ENCODE measurements around the gene ENO1.

The ENO1 gene

DNA sequence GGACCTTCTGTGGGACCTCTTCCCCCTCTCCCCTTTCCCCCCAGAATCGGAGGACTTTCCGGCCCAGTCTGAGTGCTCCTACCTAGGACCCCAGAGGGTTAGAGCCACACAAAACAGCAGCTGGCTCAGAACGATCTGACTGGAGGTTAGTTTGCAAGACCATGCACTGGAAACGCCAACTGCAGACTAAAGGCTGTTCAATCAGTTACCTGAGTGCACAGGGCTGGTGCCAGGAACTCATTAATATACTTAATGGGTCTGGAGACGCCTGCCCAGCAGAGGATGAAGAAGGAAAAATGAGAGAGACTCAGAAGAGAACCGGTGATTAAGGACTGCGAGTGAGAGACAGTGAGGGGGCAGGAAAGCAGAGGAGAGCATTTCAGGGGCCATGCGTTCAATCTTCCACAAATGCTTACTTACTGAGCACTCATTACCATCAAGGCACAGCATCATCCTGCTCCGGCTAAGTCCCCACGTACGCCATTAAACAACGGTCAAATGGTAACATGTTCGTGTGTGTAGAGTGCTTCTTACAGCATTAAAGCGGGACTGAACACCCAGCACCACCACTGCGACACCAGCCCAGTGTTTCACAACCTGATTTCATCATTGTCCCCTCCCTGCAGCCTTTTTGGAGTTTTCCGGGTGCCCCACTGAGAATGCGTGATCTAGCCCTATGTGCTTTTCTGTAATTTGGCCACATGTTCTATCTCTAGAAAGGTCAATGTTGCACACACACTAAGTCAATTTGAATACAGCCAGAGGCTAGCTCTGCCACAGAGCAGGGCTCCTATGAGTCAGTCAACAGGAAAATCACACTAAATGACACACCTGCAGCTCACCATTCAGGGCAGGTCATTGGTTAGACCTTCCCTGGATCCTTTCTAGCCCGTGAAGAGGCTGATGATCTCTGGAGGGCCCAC lies 7.6 kb downstream of the ENO1 start:
- no peak for DNase-seq (ENCODE audit: low spot score)

DNA sequence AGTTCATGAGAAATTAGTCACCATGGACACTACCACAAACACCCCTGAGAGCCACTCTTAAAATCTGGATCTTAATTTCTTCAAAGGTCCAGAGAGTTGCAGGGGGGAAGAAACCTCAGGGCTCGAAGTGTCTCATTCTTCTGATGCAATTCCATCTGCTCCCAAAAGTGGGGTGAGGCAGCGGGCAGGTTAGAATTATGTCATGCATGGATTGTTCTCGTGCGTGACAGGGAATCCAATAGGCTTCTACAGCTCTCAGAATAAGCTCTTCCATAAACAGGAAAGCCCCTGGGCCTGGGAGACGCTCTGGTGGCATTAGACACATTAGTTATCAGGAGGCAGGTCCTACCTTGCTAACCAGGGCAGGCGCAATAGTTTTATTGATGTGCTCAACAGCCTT lies 8.4 kb downstream of the ENO1 start:
- no peak for DNase-seq (ENCODE audit: low spot score)

DNA sequence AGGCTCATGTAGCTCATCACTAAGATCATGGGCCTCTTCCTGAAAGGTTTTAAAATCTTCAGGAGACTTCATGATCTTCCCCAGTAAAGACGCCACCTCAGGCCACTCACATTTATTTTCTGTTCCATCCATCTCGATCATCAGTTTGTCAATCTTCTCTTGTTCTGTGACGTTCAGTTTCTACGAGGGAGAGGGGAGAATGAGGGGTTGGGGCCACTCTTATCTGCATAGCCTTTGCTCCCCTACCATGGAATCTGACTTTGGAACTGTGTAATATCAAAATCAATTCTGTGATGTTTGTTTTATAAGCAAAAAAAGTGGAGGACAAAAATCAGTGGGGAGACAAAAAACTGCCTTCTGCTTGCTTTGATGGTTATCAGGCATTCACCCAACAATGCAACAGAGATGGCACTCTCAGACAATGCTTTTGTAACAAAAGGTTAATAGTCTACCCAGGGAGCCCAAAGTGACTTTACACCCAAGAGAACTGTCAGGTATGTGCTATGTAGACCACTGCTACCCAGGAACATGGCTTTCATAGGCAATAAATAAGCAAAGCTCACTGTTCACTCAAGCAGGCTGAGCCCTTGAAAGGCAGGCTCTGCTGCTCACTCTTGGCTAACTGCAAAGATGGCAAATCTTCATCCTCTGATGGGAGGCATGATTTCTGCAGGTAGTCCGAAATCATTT lies 10.5 kb downstream of the ENO1 start:
- DNase-seq (ENCODE audit: low spot score) = no peak

DNA sequence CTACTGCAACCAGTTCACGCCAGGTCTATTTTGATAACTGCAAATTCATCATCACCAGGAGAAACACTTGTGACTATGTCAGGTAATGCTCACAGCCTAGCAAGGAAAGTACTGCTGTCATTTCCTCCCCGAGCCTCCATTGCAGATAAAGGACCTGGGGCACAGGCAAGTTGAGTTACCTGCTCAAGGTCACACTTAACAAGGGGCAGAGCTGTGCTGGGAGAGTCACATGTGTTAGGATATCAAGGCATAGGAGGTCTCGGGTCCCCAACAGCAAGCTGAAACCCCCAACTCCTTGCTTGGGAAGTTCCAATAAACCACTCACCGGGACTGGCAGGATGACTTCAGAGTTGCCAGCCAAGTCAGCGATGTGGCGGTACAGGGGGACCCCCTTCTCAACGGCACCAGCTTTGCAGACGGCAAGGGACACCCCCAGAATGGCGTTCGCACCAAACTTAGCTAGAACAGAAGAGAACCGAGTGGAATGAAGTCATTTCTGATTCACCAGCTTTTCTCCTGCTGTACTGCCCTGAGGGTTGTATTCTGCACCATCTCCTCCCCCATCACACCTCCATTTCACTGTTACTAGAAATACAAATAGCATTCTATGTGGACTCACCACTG lies 11.6 kb downstream of the ENO1 start:
- no peak for DNase-seq (ENCODE audit: low spot score)

DNA sequence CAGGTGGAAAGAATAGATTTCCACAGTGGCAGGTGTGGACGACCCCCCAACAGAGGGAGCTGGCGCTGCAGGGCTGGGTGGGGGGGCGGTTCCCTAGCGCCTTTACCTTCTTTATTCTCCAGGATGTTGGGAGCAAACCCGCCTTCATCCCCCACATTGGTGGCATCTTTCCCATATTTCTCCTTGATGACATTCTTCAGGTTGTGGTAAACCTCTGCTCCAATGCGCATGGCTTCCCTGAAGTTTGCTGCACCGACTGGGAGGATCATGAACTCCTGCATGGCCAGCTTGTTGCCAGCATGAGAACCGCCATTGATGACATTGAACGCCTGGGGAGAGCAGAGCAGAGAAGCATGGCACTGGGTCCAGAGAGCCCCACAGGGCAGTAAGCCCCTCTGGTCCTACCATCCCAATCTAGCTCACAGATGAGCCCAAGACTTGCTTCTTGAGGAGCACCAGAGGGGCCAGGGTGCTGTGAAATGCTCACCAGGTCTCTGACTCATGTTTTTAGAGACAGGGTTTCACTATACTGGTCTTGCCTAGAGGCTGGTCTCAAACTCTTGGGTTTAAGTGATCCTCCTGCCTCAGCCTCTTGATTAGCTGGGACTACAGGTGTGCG lies 12.2 kb downstream of the ENO1 start:
- no peak for DNase-seq (ENCODE audit: low spot score)

DNA sequence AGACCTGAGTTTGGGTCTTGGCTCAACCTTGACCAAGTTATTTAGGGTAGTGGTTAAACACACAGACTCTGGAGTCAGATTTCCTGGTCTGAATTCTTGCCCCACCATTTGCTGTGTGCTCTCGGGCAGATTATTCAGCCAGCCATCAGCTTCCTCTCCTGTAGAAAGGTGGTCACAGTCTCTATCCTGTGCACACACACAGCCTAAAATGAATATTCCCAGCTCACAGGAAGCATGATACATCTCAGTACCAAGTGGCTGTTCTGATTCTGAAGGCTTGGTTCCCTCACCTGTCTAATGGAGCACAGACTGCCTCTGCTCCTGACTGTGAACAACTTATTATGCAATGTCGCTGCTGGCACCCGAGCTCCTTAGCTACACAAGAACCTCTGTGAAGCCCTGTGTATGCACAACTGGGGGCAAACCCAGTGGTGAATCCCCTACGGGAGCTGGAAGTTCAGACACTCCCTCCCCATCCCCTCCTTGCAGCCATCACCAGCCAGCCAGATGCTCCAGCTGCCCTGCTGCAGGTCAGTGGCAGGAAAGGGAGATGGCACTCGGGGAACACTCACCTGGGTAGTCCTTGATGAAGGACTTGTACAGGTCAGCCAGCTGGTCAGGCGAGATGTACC lies 13.7 kb downstream of the ENO1 start:
- DNase-seq (ENCODE audit: low spot score) = no peak

DNA sequence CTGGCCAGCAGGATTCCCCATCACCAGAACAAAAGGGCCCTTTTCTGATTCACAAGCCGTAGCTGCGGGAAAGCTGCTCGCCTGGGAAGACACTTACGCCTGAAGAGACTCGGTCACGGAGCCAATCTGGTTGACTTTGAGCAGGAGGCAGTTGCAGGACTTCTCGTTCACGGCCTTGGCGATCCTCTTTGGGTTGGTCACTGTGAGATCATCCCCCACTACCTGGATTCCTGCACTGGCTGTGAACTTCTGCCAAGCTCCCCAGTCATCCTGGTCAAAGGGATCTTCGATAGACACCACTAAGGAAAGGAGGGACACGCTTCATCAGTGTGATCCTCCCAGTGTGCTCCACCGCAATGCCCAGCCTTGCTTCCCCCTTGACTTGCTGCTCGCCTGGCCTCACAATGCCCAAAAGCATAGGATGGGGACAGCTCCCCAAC lies 14.7 kb downstream of the ENO1 start:
- DNase-seq (ENCODE audit: low spot score) = no peak

DNA sequence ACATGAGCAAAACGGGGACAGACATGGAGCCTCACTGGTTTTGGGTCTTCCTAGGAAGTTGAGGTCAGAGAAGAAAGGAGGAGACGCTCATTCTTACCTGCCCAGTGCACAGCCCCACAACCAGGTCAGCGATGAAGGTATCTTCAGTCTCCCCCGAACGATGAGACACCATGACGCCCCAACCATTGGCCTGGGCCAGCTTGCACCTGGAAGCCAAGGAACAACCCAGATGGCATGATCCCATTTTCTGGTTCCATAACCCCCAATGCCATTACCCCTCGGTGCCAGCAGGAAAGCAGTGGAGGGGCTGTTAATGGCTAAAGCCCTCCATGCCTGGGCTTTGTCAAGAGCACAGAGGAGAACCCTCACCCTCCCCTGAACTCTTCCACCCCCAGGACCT lies 15.3 kb downstream of the ENO1 start:
- DNase-seq (ENCODE audit: low spot score) = no peak

DNA sequence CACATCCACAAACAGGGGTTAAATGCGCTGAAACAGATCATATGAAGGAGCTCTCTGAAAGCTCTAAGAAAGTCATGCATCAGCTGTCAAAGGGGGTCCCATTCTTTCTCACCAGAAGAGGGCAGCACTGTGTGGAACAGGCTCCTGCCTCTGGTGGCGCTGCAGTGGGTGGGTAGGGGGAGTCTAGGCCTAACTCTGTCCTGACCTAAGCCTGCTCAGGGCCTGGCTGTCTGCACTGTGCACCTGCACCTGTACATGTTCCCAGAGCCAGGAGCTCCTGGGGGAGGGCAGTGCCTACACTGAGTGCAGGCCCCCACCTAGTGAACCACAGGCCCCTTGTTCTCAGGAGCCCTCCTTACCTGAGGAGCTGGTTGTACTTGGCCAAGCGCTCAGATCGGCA lies 16.0 kb downstream of the ENO1 start:
- no peak for DNase-seq (ENCODE audit: low spot score)

DNA sequence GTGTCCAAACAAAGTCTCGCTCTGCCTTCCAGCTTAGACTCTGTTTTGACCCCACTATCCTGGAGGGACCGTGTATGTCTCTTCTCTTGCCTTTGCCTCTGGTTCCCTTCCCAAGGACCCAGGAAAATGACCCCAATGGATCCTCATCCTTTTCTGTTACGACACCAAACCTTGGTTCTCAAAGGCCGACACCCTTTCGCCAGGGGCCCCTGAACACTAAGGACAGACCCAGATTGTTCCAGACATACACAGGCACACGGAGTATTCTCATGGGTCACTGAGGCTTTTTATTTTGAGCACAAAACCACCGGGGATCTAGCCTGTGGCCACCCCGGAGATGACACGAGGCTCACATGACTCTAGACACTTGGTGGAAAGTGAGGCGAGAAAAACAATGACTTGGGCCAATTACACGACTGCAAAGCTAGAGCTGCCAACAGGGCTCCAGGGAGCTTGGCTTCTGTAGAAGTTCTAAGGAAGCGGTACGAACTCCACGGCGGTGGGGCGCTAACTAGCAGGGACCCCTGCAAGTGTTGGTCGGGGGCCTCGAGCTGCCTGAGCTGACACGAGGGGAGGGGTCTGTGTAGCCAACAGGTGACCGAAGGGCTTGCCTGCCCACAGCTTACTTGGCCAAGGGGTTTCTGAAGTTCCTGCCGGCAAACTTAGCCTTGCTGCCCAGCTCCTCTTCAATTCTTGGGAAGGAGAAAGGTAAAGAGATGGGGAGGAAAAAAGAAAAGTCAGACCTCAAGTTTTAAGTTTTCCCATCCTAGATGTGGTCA lies 17.6 kb downstream of the ENO1 start:
- DNase-seq (ENCODE audit: low spot score) = no peak

DNA sequence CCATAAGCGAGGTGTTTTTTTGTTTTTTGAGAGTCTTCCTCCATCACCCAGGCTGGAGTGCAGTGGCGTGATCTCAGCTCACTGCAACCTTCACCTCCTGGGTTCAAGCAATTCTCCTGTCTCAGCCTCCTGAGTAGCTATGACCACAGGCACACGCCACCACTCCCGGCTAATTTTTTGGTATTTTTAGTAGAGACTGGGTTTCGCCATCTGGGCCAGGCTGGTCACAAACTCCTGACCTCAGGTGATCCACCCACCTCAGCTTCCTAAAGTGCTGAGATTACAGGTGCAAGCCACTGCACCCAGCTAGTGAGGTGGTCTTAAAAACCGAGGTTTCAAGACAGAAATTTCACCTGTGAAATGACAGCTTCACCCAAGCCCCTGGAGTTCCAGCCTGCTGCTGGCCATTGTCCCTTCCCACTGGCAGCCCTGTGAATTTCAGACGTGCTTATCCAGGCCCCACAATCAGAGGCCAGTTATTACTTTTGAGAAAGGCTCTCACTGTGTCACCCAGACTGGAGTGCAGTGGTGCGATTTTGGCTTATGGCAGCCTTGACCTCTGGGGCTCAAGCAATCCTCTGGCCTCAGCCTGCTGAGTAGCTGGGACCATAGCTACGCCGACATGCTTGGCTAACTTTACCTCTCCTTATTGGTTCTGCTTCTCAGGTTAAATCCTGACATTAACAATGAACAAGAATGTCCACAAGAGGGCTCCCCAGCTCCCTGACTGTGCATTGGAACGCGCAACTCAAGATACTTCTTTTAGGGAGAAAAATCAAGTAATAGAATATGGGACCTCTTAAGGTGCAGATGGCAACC lies 19.4 kb downstream of the ENO1 start:
- no peak for DNase-seq (ENCODE audit: low spot score)

DNA sequence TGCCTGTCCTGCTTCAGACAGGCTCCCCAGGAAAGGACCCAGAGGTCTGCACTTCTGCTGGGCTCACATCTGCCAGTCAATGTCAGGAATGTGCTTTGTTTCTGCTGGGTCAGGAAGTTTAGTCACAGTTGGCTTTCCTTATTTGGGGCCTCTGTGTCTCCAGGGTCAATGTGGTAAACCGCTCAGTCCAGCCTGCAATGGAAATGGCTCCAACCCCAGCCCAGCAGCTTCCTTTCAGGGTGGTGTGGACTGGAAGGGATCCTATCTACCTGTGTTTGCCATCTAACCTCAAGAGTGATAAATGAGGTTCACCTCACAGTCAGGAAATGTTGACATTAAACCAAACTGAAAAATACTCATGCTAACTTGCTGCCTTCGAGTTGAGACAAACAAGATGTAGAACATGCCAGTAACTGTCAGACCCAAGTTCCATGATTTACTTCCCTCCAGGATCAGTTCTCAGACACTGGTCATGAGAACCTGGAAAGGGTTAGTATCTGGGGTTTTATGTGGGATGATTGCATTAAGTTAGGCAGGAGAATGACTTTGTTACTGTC lies 20.3 kb downstream of the ENO1 start:
- no peak for DNase-seq (ENCODE audit: low spot score)

DNA sequence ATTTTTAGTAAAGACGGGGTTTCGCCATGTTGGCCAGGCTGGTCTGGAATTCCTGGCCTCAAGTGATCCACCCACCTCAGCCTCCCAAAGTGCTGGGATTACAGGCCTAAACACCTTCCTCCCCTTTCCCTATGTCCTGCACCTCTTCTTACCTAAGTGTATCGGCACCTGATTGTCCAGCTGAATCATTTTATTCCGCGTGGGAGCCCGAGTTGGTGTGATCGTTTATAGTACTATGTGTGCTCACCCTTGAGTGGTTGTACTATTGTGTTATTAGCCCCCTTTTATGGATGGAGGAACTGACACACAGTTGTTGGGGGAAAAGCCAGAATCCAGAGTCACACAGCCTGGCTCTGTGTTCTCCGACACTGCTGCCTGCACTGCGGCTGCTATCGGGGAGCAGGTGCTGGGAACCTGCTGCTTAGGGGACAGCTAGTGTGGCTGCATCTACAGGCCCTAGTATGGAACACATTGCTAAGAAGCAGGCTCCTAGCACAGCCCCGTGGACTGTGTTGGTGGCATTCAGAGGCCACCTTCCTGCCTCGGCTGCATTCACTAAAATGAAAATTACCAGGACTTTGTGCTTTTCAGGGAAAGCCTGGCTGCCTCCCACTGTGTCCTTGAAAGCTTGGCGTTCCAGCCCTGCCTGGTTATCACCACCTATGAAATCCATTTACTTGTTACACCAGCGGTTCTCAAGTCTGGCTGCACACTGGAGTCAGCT lies 21.6 kb downstream of the ENO1 start:
- no peak for DNase-seq (ENCODE audit: low spot score)

DNA sequence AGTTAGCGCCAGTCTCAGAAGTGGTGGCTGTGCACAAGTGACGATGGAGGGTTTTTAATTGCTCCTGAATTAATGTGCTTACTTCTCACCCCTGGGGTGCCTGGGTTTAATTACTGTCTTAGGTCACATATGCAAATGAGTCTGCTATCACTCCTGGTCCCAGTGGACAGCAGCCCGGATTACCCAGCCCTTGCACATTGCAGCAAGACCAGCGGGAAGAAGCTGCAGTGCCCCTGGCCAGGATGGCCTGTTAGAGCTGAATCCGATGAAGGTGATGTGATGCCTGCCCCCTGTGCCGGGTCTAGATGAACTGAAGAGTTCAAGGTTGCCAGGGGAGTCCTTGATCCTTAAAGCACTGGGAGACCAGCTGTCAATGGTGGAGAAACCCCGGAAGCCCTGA lies 24.2 kb downstream of the ENO1 start:
- no peak for DNase-seq (ENCODE audit: low spot score)

DNA sequence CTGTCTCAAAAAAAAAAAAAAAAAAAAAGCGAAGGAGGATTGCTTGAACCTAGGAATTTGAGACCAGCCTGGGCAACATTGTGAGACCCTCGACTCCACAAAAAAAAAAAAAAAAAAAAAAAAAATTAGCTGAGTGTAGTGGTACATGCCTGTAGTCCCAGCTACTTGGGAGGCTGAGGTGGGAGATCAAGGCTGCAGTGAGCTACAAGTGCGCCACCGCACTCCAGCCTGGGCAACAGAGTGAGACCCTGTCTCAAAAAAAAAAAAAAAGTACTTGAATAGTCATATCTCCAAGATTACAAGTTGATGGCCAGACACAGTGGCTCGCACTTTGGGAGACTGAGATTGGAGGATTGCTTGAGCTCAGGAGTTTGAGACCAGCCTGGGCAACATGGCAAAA lies 27.4 kb downstream of the ENO1 start:
- DNase-seq (ENCODE audit: low spot score) = no peak

DNA sequence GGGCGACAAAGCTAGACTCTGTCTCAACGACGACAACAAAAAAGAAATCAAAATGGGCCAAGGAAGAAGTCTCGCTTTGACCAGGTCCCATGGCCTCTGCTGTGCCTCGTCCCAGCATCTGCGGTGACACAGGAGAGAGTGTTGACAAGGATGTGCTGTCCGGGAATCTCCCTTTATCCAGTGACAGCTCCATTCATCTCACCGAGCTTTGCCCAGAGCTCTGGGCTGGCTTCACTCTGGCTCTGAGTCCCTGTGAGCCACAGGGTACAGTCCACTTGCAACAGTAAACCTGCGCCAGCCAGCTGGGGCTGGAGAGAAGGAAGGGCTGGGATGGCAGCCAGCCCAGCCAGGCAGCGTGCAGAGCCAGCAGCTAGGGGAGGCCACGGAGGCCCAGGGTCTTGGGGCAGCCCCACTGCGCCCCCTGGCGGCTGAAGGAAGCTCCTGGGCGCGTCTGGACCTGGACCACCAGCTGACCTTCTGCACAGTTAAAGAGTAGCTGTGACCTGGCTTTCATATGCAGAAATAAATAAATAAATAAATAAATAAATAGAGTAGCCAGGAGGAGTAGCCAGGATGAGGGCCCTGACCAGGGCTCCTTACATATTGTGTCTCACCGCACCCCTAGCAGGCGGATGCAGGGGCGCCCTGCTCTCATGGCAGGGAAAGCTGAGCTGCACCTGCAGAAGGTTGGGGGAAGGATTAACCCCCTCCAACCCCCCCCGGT lies 29.7 kb downstream of the ENO1 start:
- peak; percentile 95 for DNase-seq (ENCODE audit: low spot score)

DNA sequence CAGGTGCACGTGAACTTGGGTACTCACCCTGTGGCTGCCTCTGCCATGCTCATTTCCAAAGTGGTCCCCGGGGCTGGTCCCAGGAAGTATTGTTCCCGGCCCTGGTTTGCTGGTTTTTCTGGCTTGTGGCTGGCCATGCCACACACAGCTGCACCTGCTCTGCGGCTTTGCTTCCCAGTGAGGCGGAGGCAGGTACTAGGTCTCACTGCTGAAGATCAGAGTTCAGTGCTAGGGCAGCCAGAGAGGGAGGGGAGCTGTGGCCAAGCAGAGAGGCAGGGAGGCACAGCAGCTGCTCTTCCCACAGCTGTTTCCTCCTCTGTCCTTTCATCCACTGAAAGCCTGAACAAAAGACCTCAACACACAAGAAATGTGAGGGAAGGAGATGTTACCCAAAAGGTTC lies 30.5 kb downstream of the ENO1 start:
- DNase-seq (ENCODE audit: low spot score) = peak; percentile 37

DNA sequence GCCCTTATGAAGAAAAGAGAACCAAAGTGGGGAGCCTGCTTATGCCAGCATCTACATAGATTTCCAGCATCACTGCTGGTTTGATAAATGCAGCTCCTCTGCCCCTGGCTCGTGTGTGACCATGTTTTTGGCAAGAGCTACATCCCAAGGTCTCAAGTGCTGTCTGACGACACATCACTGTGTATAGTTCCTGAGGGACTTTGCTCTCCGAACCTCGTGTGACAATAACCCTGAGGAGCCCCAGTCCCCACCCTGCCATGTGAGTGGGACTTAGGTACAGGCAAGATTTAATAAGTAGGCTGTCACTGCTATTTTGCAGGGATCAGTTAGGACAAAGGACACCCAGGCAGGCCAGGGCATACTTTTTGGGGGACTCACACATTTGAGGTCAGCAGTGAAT lies 32.2 kb downstream of the ENO1 start:
- no peak for DNase-seq (ENCODE audit: low spot score)
